Endothelial cell of umbilical vein (primary cell): ENCODE data around the gene TRNT1. TPM values are rescaled to one million over a fixed set of nuclear protein-coding genes. Genes with fewer than 3 reads are reported as not detected.

Experiments used
- BruUV-seq: library from RNA; stranded (reverse); fragments of 400-500 nt; replicated peaks from 2 replicates; lab custom pipeline; 2021; lab: Mats Ljungman, UMichigan
- CTCF ChIA-PET: fragments of 300-600, 350-600 bp; sonication (Branson Sonifier 250); formaldehyde crosslinking; loops from one replicate; lab custom pipeline; 2021; ENCODE audit warnings: antibody characterized with exemption, inconsistent platforms; lab: Charles Lee
- POLR2A ChIA-PET: fragments of 300-600, 350-600 bp; sonication (Branson Sonifier 250); formaldehyde crosslinking; loops from one replicate; lab custom pipeline; 2021; ENCODE audit warnings: antibody characterized with exemption, inconsistent platforms; lab: Charles Lee
- DNase-seq: peaks from one replicate; pipeline ENCODE4 v3.0.0-alpha.2; 2011; ENCODE audit warnings: low read depth, low spot score
- FAIRE-seq: peaks from 2 replicates; lab custom pipeline; 2011; peaks lifted over from hg19 to GRCh38; lab: Jason Lieb, UNC
- H2AFZ ChIP-seq: 2 replicates; pipeline ENCODE4 v1.6.0; 2012; ENCODE audit warnings: low read depth, low read length, control low read depth, inconsistent platforms
- H3K27ac ChIP-seq: 2 replicates; pipeline ENCODE4 v1.5.1; 2011; ENCODE audit warnings: low read depth, mild to moderate bottlenecking, control low read depth, low read length, moderate library complexity; ENCODE audit not compliant: insufficient read depth
- H3K27me3 ChIP-seq, 2 experiments: 2 replicates each; pipeline versions ENCODE4 v1.6.0 to v1.6.1; 2011; ENCODE audit warnings: low read length in 2 of 2, mixed read lengths in 1 of 2; ENCODE audit not compliant: control insufficient read depth in 2 of 2, insufficient read depth in 2 of 2
- H3K36me3 ChIP-seq, 2 experiments: 2 replicates in 1 of 2; 3 replicates in 1 of 2; pipeline ENCODE4 v1.5.1; 2011; ENCODE audit warnings: low read length in 2 of 2, mild to moderate bottlenecking in 1 of 2, moderate library complexity in 1 of 2; ENCODE audit not compliant: control insufficient read depth in 2 of 2, insufficient read depth in 2 of 2; ENCODE audit errors: extremely low read depth in 1 of 2
- H3K4me1 ChIP-seq: 3 replicates; pipeline ENCODE4 v1.5.1; 2011; ENCODE audit warnings: mild to moderate bottlenecking, low read length; ENCODE audit not compliant: control insufficient read depth, insufficient read depth; ENCODE audit errors: extremely low read depth
- H3K4me2 ChIP-seq: 2 replicates; pipeline ENCODE4 v1.6.1; 2011; ENCODE audit warnings: low read length, control low read depth, mixed read lengths; ENCODE audit not compliant: insufficient read depth
- H3K4me3 ChIP-seq, 3 experiments: fragments of 200-600 bp in 1 of 3; sonication (generic), shearing (Covaris generic) in 1 of 3; replicated peaks in 1 of 3; 2 replicates each; pipeline ENCODE4 v1.5.1; 2011 to 2016; ENCODE audit warnings: control low read depth in 3 of 3, low read length in 3 of 3, mild to moderate bottlenecking in 2 of 3, inconsistent platforms in 1 of 3, low read depth in 1 of 3, moderate library complexity in 1 of 3; ENCODE audit not compliant: insufficient read depth in 1 of 3
- H3K79me2 ChIP-seq: 2 replicates; pipeline ENCODE4 v1.6.0; 2012; ENCODE audit warnings: low read length, inconsistent platforms; ENCODE audit not compliant: control insufficient read depth, insufficient read depth
- H3K9ac ChIP-seq: replicated peaks from 2 replicates; pipeline ENCODE3; 2011; ENCODE audit warnings: low read length, control low read depth; ENCODE audit not compliant: insufficient read depth; ENCODE audit errors: extremely low read depth
- H3K9me1 ChIP-seq: replicated peaks from 3 replicates; pipeline ENCODE4 v1.6.0; 2011; ENCODE audit warnings: mild to moderate bottlenecking, low read length; ENCODE audit not compliant: control insufficient read depth, insufficient read depth; ENCODE audit errors: extremely low read depth
- H3K9me3 ChIP-seq: replicated peaks from 2 replicates; pipeline ENCODE4 v1.5.1; 2012; ENCODE audit warnings: low read length, inconsistent platforms; ENCODE audit not compliant: control insufficient read depth, insufficient read depth
- H4K20me1 ChIP-seq: replicated peaks from 2 replicates; pipeline ENCODE3; 2011; ENCODE audit warnings: mild to moderate bottlenecking, low read length; ENCODE audit not compliant: control insufficient read depth, insufficient read depth; ENCODE audit errors: extremely low read depth
- EZH2 ChIP-seq: IDR thresholded peaks from 2 replicates; pipeline ENCODE4 v1.6.1; 2012; ENCODE audit warnings: borderline replicate concordance, low read depth, mild to moderate bottlenecking, moderate library complexity, low read length, inconsistent platforms; ENCODE audit not compliant: severe bottlenecking
- FOS ChIP-seq: IDR thresholded peaks from 2 replicates; pipeline ENCODE4 v1.6.1; 2011; ENCODE audit warnings: mild to moderate bottlenecking, low read length, moderate library complexity, borderline replicate concordance; ENCODE audit not compliant: insufficient read depth
- GATA2 ChIP-seq: IDR thresholded peaks from 2 replicates; pipeline ENCODE4 v1.7.0; 2011; ENCODE audit warnings: low read depth, mild to moderate bottlenecking, moderate library complexity, mixed read lengths, low read length; ENCODE audit not compliant: insufficient read length, insufficient read depth
- JUN ChIP-seq: IDR thresholded peaks from 2 replicates; pipeline ENCODE4 v1.6.1; 2011; ENCODE audit warnings: borderline replicate concordance, low read depth; ENCODE audit not compliant: insufficient read length, insufficient read depth
- MYC ChIP-seq: IDR thresholded peaks from one replicate; pipeline ENCODE4 v1.6.1; 2011; ENCODE audit warnings: mild to moderate bottlenecking, low read depth, low read length
- POLR2A ChIP-seq: IDR thresholded peaks from 2 replicates; pipeline ENCODE4 v1.6.1; 2012; ENCODE audit warnings: low read depth, mild to moderate bottlenecking, control low read depth, low read length
- POLR2AphosphoS5 ChIP-seq: IDR thresholded peaks from 2 replicates; pipeline ENCODE4 v1.6.1; 2012; ENCODE audit warnings: low read depth, mild to moderate bottlenecking, control low read depth, low read length, moderate library complexity; ENCODE audit not compliant: insufficient read depth
- dilution Hi-C: fragments of 300-500 bp; cut with MboI; formaldehyde crosslinking; loops from one replicate; pipeline ENCODE4 v1.15.0; 2019; ENCODE audit warnings: low sequenced_read_pairs; ENCODE audit not compliant: extremely low pct_ligation_motif_present
- intact Hi-C: fragments of 100-400 bp; cut with micrococcal nuclease; formaldehyde crosslinking; loops from one replicate; pipeline ENCODE4 v1.10.0; 2022
- polyA plus RNA-seq, 4 experiments: library from polyadenylated mRNA; depleted of rRNA in 3 of 4; stranded (reverse) in 3 of 4; unstranded in 1 of 4; fragments of >200 nt; gene quantifications; 2 replicates each; pipeline versions ENCODE4 v1.2.1 to v1.2.3, GENCODE V29; 2011 to 2012; ENCODE audit warnings: missing spikeins in 1 of 4
- total RNA-seq: library from RNA; stranded (reverse); gene quantifications from 2 replicates; pipeline ENCODE4 v1.2.3, GENCODE V29; 2021
- TF ChIP-seq, protein P1 (sequence below), 2 donors: IDR thresholded peaks; 1 replicate in 1 of 2; 2 replicates in 1 of 2; pipeline ENCODE4 v1.5.1; 2011; ENCODE audit warnings: low read length in 2 of 2, mild to moderate bottlenecking in 2 of 2, moderate library complexity in 2 of 2, control low read depth in 1 of 2, inconsistent platforms in 1 of 2, low read depth in 1 of 2; ENCODE audit not compliant: insufficient read depth in 1 of 2; ENCODE audit errors: extremely low read depth in 1 of 2
- TF ChIP-seq, protein P2 (sequence below): IDR thresholded peaks from 2 replicates; pipeline ENCODE4 v1.6.1; 2011; ENCODE audit not compliant: insufficient read depth, insufficient read length

Gene TRNT1
- total and polyA plus RNA-seq, 2 donors (not counting 3 experiments of a cell fraction or from before 2014, with no cell fraction given), result 4.6 to 21.3 TPM

DNA sequence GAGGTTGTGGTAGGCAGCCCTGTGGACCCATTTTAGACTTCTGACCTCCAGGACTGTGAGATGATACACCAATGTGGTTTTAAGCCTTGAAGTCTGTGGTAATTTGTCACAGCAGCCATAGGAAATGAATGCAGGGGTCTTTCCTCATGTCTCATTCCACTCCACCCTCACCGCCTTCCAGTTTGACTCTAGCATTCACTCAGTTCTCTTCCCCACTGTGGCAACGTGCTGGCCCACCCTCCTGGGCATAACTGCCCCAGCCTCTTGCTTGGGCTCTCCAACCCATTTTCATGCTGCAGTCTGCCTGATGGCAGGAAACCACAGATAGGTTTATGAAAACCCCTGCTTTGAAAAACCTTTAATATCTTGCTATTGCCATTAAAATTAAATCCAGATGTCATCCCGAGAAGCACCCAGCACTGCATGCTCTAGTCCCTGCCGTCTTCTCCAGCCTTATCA is 7.3 kb upstream of the TRNT1 start:
- H3K4me2 ChIP-seq, result no peak overlapping the region
- no peaks in the 10 kb centered on the region for H3K36me3 ChIP-seq
- ChIA-PET CTCF (no interaction called here), POLR2A (no interaction called here)
- no peak overlapping the region for H2AFZ ChIP-seq
- TF ChIP-seq, protein P1, sequence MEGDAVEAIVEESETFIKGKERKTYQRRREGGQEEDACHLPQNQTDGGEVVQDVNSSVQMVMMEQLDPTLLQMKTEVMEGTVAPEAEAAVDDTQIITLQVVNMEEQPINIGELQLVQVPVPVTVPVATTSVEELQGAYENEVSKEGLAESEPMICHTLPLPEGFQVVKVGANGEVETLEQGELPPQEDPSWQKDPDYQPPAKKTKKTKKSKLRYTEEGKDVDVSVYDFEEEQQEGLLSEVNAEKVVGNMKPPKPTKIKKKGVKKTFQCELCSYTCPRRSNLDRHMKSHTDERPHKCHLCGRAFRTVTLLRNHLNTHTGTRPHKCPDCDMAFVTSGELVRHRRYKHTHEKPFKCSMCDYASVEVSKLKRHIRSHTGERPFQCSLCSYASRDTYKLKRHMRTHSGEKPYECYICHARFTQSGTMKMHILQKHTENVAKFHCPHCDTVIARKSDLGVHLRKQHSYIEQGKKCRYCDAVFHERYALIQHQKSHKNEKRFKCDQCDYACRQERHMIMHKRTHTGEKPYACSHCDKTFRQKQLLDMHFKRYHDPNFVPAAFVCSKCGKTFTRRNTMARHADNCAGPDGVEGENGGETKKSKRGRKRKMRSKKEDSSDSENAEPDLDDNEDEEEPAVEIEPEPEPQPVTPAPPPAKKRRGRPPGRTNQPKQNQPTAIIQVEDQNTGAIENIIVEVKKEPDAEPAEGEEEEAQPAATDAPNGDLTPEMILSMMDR (IDR thresholded peaks at IDR 0.05; ENCODE audit: extremely low read depth in 1 of 2, insufficient read depth in 1 of 2, low read depth in 1 of 2, low read length in 2 of 2), result no peak
- TF ChIP-seq EZH2, result no peak
- TF ChIP-seq, protein P2, sequence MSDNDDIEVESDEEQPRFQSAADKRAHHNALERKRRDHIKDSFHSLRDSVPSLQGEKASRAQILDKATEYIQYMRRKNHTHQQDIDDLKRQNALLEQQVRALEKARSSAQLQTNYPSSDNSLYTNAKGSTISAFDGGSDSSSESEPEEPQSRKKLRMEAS, result no peak
- no peak for TF ChIP-seq GATA2
- TF ChIP-seq POLR2AphosphoS5, result no peak
- TF ChIP-seq FOS, result no peak
- TF ChIP-seq JUN, result no peak
- TF ChIP-seq MYC, result no peak
- TF ChIP-seq POLR2A, result no peak
- no peaks in the 10 kb centered on the region for H3K27me3 ChIP-seq
- no peaks in the 10 kb centered on the region for H3K9me3 ChIP-seq
- H3K4me3 ChIP-seq, result no peak overlapping the region
- no peaks in the 10 kb centered on the region for H3K79me2 ChIP-seq
- dilution Hi-C loops (no loop called here), intact Hi-C loops (no loop called here)
- no TSS peak for BruUV-seq
- H4K20me1 ChIP-seq, result no peaks in the 10 kb centered on the region
- H3K9ac ChIP-seq, result no peak overlapping the region
- no peak for FAIRE-seq
- H3K27ac ChIP-seq, result no peak overlapping the region
- H3K9me1 ChIP-seq, result no peaks in the 10 kb centered on the region
- no peak for DNase-seq
- no peaks in the 10 kb centered on the region for H3K4me1 ChIP-seq
